Measurements from ENCODE around the gene PFN2.

The PFN2 gene

DNA sequence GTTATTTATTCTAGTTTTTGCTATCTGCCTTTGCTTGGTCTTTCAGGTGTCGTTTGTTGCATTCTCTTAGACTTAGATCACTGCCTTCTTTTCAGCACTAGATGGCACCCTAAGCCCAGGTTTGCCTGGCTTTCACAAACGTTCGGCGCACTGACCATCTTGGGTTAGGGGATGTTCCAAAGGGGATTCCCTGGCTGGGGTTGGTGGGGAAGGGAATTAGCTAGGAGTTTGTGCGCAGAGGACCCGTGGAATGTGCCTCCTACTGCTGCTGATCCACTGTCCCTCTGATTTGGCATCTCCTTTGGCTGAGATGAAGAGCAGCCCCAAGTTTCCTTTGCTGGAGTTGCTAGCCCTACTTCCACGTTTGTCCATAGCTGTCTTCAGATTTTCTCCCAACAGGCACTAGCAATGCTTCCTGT lies 33.9 kb downstream of the PFN2 start:
- in situ Hi-C loops (cut with HindIII; ENCODE audit: low pct_unique_long_range_greater_than_20kb, low sequenced_read_pairs) = no loop called here
- peak; percentile 44 to 74 for DNase-seq (ENCODE audit: low read depth in 1 of 2, low spot score in 1 of 2)
- TF ChIP-seq JUND (IDR thresholded peaks at IDR 0.05; ENCODE audit: low read depth) = no peak

GRCh38 chr3:149934524-149934923 lies 36.2 kb downstream of the PFN2 start:
- no peak for DNase-seq (ENCODE audit: low read depth in 1 of 2, low spot score in 1 of 2)
- in situ Hi-C loops (cut with HindIII; ENCODE audit: low pct_unique_long_range_greater_than_20kb, low sequenced_read_pairs) = no loop called here
- TF ChIP-seq JUND (IDR thresholded peaks at IDR 0.05; ENCODE audit: low read depth) = no peak

- DNase-seq (ENCODE audit: low read depth in 1 of 2, low spot score in 1 of 2) = no peak
- in situ Hi-C loops (cut with HindIII; ENCODE audit: low pct_unique_long_range_greater_than_20kb, low sequenced_read_pairs) = no loop called here
- no peak for TF ChIP-seq JUND (IDR thresholded peaks at IDR 0.05; ENCODE audit: low read depth)
Measured at GRCh38 chr3:149933858-149934257, 36.8 kb downstream of the PFN2 start.

- in situ Hi-C loops (cut with HindIII; ENCODE audit: low pct_unique_long_range_greater_than_20kb, low sequenced_read_pairs) = no loop called here
- no peak for DNase-seq (ENCODE audit: low read depth in 1 of 2, low spot score in 1 of 2)
- no peak for TF ChIP-seq JUND (IDR thresholded peaks at IDR 0.05; ENCODE audit: low read depth)
Measured at GRCh38 chr3:149933008-149933407, 37.7 kb downstream of the PFN2 start.

- DNase-seq (ENCODE audit: low read depth in 1 of 2, low spot score in 1 of 2) = no peak
- TF ChIP-seq JUND (IDR thresholded peaks at IDR 0.05; ENCODE audit: low read depth) = no peak
- in situ Hi-C loops (cut with HindIII; ENCODE audit: low pct_unique_long_range_greater_than_20kb, low sequenced_read_pairs) = no loop called here
Measured at GRCh38 chr3:149920119-149920518, 50.6 kb downstream of the PFN2 start.

GRCh38 chr3:149919509-149919908 lies 51.2 kb downstream of the PFN2 start:
- no peak for TF ChIP-seq JUND (IDR thresholded peaks at IDR 0.05; ENCODE audit: low read depth)
- DNase-seq (ENCODE audit: low read depth in 1 of 2, low spot score in 1 of 2) = no peak
- in situ Hi-C loops (cut with HindIII; ENCODE audit: low pct_unique_long_range_greater_than_20kb, low sequenced_read_pairs) = no loop called here

DNA sequence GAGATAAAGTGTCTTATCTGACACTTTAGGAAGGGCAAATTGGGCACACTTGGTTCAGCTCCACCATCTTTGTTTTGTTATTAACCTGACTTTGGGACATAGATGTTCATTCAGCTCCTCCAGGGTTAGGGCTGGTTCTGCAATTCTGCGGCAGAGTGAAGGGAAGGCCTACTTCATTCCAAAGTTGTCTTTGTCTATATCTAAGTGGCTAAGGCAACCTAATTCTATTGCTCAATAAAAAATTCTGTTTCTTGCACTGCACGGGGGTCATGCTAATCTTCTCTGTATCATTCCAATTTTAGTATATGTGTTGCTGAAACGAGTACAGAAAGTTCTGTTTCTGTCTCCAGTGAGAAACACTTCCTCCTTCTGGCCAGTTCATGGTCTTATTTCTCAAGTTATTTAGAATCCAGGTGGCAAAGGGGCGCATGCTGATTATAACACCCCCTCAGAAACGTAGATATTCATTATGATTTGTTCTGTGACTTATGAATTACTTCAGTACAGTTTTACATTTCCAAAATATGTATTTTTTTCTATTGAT lies 53.5 kb downstream of the PFN2 start:
- DNase-seq (ENCODE audit: low read depth in 1 of 2, low spot score in 1 of 2) = no peak
- TF ChIP-seq JUND (IDR thresholded peaks at IDR 0.05; ENCODE audit: low read depth) = no peak
- in situ Hi-C loops (cut with HindIII; ENCODE audit: low pct_unique_long_range_greater_than_20kb, low sequenced_read_pairs) = no loop called here

Data from T47D (cell line).